Natural killer cell (primary cell): Measurements from ENCODE around the gene POLR3E. TPM values are rescaled to one million over a fixed set of nuclear protein-coding genes. Genes with fewer than 3 reads are reported as not detected.

Experiments used
- ATAC-seq, 3 donors: fragments of 150-1000 bp in 2 of 3; fragments of 200-7000 bp in 1 of 3; cut with Tn5 transposase; 1 replicate in 1 of 3; 2 replicates in 2 of 3; pipeline ENCODE4 v1.10.0; 2021; ENCODE audit warnings: mild to moderate bottlenecking in 2 of 3, moderate library complexity in 2 of 3
- DNase-seq, 2 donors: peaks; one replicate each; pipeline versions ENCODE4 v3.0.0 to v3.0.0-alpha.2; 2013 to 2021; ENCODE audit warnings: mixed read lengths in 1 of 2
- H3K27ac ChIP-seq: one replicate; pipeline ENCODE4 v1.5.1; 2013; ENCODE audit warnings: mild to moderate bottlenecking, low read length
- H3K27me3 ChIP-seq: one replicate; pipeline ENCODE4 v1.6.1; 2013; ENCODE audit warnings: low read length; ENCODE audit not compliant: control insufficient read depth, insufficient read depth
- H3K36me3 ChIP-seq: one replicate; pipeline ENCODE4 v1.6.1; 2013; ENCODE audit warnings: low read length; ENCODE audit not compliant: control insufficient read depth, insufficient read depth
- H3K4me1 ChIP-seq: one replicate; pipeline ENCODE4 v1.6.1; 2013; ENCODE audit warnings: low read length; ENCODE audit not compliant: control insufficient read depth, insufficient read depth
- H3K4me3 ChIP-seq: one replicate; pipeline ENCODE4 v1.5.1; 2013; ENCODE audit warnings: low read length
- H3K9me3 ChIP-seq: one replicate; pipeline ENCODE4 v1.6.1; 2013; ENCODE audit warnings: low read length; ENCODE audit not compliant: control insufficient read depth, insufficient read depth
- H3K27ac Mint-ChIP-seq, 2 donors: one replicate each; pipeline ENCODE4 v1.8.0; 2022; ENCODE audit warnings: mild to moderate bottlenecking in 2 of 2, mixed read lengths in 2 of 2, moderate library complexity in 1 of 2
- H3K27me3 Mint-ChIP-seq, 2 donors: one replicate each; pipeline ENCODE4 v1.8.0; 2022; ENCODE audit warnings: low read depth in 2 of 2, mixed read lengths in 2 of 2
- H3K36me3 Mint-ChIP-seq: one replicate; pipeline ENCODE4 v1.8.0; 2022; ENCODE audit warnings: mixed read lengths
- H3K4me1 Mint-ChIP-seq, 2 donors: one replicate each; pipeline ENCODE4 v1.8.0; 2022; ENCODE audit warnings: mixed read lengths in 2 of 2
- H3K4me3 Mint-ChIP-seq: one replicate; pipeline ENCODE4 v1.8.0; 2022; ENCODE audit warnings: mild to moderate bottlenecking, moderate library complexity, mixed read lengths
- H3K9me3 Mint-ChIP-seq, 2 donors: one replicate each; pipeline ENCODE4 v1.8.0; 2022; ENCODE audit warnings: mixed read lengths in 2 of 2
- WGBS: methylation state at CpG from one replicate; pipeline ENCODE4 v1.1.7; 2013; ENCODE audit warnings: missing lambda C conversion rate; ENCODE audit not compliant: insufficient coverage; 5-methylcytosine and 5-hydroxymethylcytosine counted together
- intact Hi-C: fragments of 100-400 bp; cut with micrococcal nuclease; formaldehyde crosslinking; loops from one replicate; pipeline ENCODE4 v1.14.2; 2022
- total RNA-seq, 4 donors: library from RNA; stranded (reverse); fragments of 120-200 nt in 1 of 4; gene quantifications; one replicate each; pipeline versions ENCODE4 v1.2.3 to v1.2.4, GENCODE V29; 2013 to 2022
- TF ChIP-seq, protein P1 (sequence below): fragments of 200-600 bp; IDR thresholded peaks from one replicate; pipeline ENCODE4 v1.8.0; 2022; ENCODE audit warnings: antibody characterized with exemption

POLR3E gene
- total RNA-seq, 3 donors from 2014 or later (not counting 1 experiment from before 2014, with no cell fraction given), result 95.0 to 116 (median 104) TPM

DNA sequence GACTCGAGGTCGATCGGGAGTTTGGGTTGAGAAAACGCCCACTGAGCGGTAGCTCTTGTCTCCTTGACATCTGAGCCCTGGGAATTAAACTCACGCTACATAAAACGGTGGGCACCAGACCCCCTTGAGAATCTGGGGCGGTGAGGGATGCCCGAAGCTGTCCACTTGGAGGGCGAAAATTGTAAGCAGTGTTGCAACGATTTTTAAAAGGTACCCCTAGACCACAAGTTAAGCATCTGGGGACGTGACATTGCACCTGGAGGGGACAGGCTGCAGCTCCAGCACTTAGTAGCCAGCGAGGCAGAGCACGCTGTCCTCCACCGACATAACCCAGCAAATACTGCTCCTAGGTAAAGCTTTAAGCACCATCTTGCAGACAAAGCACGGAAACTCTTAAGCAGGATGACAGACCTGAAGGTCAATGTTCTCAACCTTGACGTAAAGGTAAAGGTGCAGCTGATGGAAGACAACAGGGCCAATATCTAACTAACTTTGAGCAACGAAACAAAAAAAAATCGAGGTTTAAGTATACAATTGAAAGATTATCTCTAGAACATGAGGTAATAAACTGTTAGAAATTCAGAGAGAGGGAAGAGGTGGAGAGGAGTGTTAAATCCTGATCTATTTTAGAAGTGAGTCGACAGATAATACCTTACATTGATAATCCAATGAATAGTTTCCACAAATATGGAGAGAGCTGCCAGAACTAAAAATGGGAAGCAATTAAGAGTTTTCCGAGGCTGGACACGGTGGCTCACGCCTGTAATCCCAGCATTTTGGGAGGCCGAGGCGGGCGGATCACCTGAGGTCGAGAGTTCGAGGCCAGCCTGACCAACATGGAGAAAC, 78.1 kb downstream of the POLR3E start:
- H3K9me3 Mint-ChIP-seq, result no peaks in the 10 kb centered on the region
- WGBS, result 25% methylated on average over 22 of the region's 28 CpGs
- intact Hi-C loops, result no loop called here

DNA sequence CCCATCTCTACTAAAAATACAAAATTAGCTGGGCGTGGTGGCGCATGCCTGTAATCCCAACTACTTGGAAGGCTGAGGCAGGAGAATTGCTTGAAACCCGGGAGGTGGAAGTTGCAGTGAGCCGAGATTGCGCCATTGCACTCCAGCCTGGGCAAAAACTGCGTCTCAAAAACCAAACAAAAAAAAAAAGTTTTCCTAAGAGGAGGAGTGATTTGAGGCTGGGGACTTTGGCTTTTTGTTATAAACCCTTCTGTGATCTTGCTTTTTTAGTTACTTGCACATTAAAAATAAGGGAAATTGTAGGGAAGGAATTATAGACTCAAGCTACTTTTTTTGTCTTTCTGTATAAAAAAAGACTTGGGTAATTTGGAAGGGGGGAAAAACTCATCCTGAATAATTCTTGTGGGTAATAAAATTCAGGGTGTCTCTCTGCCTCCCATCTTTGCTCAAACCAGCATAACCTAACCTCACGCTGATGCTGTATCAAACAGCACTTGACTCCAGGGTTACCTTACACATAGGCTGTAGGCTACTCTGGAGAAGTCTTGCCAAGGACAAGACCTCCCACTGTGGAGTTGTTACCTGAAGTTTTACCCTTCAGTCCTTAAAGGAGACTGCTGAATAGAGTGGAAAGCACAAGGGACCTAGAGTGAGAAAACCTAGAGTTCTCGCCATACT, 78.9 kb downstream of the POLR3E start:
- no peaks in the 10 kb centered on the region for H3K9me3 ChIP-seq
- H3K27me3 ChIP-seq, result no peaks in the 10 kb centered on the region
- Mint-ChIP-seq H3K9me3 (no peaks in the 10 kb centered on the region), H3K36me3 (no peaks in the 10 kb centered on the region), H3K27me3 (peaks cover 3 to 5% of the 10 kb centered on the region in 2 donors), H3K4me3 (peak overlapping the region; percentile 98), H3K4me1 (peaks cover 24 to 25% of the 10 kb centered on the region in 2 donors), H3K27ac (no peak overlapping the region)
- 93% methylated on average over 8 of the region's 8 CpGs for WGBS
- H3K4me3 ChIP-seq, result no peak overlapping the region
- DNase-seq (no peak), ATAC-seq (no peak)
- no peaks in the 10 kb centered on the region for H3K36me3 ChIP-seq
- TF ChIP-seq, protein P1, sequence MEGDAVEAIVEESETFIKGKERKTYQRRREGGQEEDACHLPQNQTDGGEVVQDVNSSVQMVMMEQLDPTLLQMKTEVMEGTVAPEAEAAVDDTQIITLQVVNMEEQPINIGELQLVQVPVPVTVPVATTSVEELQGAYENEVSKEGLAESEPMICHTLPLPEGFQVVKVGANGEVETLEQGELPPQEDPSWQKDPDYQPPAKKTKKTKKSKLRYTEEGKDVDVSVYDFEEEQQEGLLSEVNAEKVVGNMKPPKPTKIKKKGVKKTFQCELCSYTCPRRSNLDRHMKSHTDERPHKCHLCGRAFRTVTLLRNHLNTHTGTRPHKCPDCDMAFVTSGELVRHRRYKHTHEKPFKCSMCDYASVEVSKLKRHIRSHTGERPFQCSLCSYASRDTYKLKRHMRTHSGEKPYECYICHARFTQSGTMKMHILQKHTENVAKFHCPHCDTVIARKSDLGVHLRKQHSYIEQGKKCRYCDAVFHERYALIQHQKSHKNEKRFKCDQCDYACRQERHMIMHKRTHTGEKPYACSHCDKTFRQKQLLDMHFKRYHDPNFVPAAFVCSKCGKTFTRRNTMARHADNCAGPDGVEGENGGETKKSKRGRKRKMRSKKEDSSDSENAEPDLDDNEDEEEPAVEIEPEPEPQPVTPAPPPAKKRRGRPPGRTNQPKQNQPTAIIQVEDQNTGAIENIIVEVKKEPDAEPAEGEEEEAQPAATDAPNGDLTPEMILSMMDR, result no peak
- intact Hi-C loops, result no loop called here
- H3K4me1 ChIP-seq, result peaks cover 15% of the 10 kb centered on the region
- no peak overlapping the region for H3K27ac ChIP-seq

More for the DNA sequence above, 78.1 kb downstream of the POLR3E start:
- Mint-ChIP-seq H3K4me3 (peak overlapping the region; percentile 98), H3K27me3 (peaks cover 3 to 5% of the 10 kb centered on the region in 2 donors), H3K36me3 (no peaks in the 10 kb centered on the region), H3K4me1 (peaks cover 24 to 25% of the 10 kb centered on the region in 2 donors), H3K27ac (peak overlapping the region; percentile 78 to 86)
- Histone ChIP-seq H3K27ac (no peak overlapping the region), H3K36me3 (no peaks in the 10 kb centered on the region), H3K4me3 (peak overlapping the region; percentile 71), H3K27me3 (no peaks in the 10 kb centered on the region), H3K9me3 (no peaks in the 10 kb centered on the region), H3K4me1 (peaks cover 15% of the 10 kb centered on the region)
- TF ChIP-seq, protein P1, result no peak
- ATAC-seq, result no peak
- DNase-seq, result peak in 1 of 2 donors; percentile 43

DNA sequence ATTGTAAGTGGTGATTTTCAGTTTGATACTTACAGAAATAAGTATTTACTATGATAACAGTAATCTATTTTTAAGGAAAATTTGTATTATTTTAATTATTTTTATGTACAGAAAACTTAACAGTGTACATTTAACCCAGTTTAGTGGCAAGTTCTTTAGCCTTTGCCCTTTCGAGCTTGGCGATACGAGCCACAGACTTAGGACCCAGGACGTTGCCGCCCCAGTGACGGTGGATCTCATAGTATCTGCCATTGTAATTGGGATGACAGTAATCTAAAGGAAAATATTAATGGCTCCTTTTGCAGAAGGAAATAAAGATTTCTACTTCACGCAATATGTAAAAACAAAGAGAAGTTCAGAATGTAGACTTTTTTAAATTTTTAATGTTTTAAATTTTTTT, 82.4 kb downstream of the POLR3E start:
- Histone ChIP-seq H3K27me3 (no peaks in the 10 kb centered on the region), H3K4me1 (peaks cover 6% of the 10 kb centered on the region), H3K27ac (no peak overlapping the region), H3K36me3 (no peaks in the 10 kb centered on the region), H3K4me3 (no peak overlapping the region), H3K9me3 (no peaks in the 10 kb centered on the region)
- 98% methylated on average over 6 of the region's 7 CpGs for WGBS
- DNase-seq (no peak), ATAC-seq (no peak)
- TF ChIP-seq, protein P1, result no peak
- Mint-ChIP-seq H3K9me3 (no peaks in the 10 kb centered on the region), H3K4me1 (peaks cover 9 to 10% of the 10 kb centered on the region in 2 donors), H3K36me3 (no peaks in the 10 kb centered on the region), H3K4me3 (no peak overlapping the region), H3K27me3 (peaks cover 3 to 5% of the 10 kb centered on the region in 2 donors), H3K27ac (no peak overlapping the region)
- intact Hi-C loops, result no loop called here
